Cardiac fibroblast (primary cell): Measurements from ENCODE around the gene PMS2.
"Not testable (repeated sequence)": the region's sequence is repeated elsewhere in the genome, so short reads cannot be mapped to it uniquely, and the experiment has no call there.

Experiments used
- DNase-seq, 2 donors: peaks; one replicate each; pipeline versions ENCODE4 v3.0.0 to v3.0.0-alpha.2; 2010; ENCODE audit warnings: low read depth in 2 of 2
- H3K4me3 ChIP-seq, 2 donors: replicated peaks in 1 of 2; 1 replicate in 1 of 2; 2 replicates in 1 of 2; pipeline ENCODE4 v1.5.1; 2011; ENCODE audit warnings: low read depth in 2 of 2, low read length in 2 of 2, mild to moderate bottlenecking in 2 of 2, moderate library complexity in 1 of 2

Gene PMS2

DNA sequence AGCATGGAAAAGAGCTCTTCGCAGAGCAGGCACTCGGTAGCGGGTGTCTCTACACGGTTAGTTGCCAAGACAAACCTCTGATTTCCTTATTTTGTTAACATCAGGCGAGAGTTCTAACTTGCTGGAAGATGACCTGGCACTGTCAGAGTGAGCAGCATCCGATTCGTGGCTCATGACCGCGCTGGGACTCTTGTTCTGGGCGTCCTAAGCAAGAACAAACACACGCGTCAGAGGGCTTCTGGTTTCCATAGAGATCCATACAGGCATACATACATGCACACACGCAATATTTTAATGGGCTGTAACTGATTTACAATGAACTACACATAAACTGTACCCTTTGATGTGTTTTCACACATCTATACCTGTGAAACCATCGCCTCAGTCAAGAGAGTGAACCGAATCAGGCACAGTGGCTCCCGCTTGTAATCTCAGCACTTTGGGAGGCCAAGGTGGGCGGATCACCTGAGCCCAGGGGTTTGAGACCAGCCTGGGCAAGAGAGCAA is 73.9 kb downstream of the PMS2 start:
- H3K4me3 ChIP-seq: not testable (repeated sequence)

DNA sequence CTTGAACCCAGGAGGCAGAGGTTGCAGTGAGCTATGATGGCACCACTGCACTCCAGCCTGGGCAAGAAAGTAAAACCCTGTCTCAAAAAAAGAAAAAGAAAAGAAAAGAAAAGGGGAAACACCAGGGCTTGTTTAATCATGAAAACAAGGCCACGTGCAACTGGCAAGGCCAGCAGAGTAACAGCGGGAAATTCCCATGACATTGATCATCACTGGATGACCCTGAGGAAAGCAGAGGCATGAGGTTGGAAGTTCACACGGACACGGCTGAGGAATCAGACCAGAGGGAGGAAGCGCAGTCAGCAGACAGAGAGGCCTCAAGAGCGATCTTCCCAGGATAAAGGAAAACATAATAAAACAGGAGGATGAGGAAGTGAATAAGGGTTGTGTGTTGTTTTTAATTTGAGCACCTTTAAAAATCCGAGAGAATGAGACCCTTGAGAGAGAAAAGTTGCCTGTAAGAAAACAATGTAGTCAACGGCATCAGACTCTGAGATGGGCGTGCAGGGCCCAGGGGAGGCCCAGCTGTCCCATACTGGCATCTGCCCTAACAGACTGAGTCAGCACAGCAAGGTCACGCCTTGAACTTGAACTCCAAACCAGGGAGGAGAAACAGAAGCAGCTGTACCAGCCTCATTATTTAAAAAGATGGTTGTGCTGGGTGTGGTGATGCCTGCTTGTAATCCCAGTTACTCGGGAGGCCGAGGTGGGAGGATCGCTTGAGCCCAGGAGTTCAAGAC is 76.8 kb downstream of the PMS2 start:
- peak; percentile 46 to 72 for DNase-seq

More for the DNA sequence above, 73.9 kb downstream of the PMS2 start:
- DNase-seq: not testable (repeated sequence)

DNA sequence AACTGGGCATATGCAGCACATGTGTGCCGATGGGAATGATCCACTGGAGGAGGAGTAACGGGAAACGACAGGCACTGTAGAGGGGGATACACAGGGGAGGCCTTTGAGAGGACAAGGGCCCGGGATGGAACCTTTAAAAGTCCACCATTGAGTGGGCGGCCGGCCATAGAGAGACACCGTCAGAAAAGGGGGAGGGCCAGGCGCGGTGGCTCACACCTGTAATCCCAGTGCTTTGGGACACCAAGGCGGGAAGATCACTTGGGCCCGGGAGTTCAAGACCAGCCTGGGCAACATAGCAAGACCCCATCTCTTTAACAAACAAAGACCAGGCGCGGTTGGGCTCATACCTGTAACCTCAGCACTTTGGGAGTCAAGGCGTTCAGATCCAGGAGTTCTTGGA is 77.6 kb downstream of the PMS2 start:
- H3K4me3 ChIP-seq, DNase-seq: not testable (repeated sequence)

More for the DNA sequence above, 76.8 kb downstream of the PMS2 start:
- H3K4me3 ChIP-seq: not testable (repeated sequence)

DNA sequence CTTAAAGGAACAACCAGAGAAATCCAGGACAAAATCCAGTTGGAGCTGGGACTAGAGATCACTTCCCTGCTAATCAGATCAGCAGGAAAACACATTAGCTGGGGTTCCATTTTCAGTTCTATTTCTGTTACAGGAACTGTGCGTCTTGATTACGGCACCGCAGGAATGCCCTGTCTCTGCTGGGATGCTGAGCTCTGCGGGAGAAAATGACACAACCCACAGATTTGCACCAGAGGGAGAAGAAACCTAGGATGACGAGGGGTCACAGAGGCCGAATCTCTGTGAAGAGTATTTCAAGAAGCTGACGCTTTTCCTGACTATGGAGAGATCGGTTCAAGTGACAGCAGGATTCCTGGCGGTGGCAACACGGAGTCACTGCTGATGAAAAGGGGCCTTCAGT is 78.6 kb downstream of the PMS2 start:
- not testable (repeated sequence) for H3K4me3 ChIP-seq

DNA sequence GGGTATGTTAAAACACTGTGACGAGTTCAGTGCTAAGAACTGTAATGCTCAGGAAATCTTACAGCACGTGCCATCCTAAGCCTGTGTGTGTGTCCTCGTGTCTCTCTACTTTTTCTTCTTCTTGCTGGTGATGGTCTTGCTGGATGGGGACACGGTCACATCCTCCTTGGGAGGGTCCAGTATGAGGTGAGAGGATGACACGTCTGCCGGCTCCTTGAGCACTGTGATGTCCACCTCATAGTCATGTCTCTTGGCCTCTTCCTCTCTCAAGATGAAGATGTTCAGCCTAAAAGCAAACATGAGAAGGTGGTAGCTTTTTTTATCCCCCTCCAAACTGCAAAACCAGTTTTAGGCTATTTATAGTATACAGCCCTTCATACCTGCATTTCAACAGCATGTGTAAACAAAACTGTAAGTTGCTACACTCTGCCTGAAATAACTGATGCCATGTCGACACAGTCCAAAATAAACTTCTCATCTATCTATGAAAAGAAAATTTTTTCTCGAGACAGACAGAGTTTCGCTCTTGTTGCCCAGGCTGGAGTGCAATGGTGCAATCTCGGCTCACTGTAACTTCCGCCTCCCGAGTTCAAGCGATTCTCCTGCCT is 82.5 kb downstream of the PMS2 start:
- not testable (repeated sequence) for H3K4me3 ChIP-seq, DNase-seq

More for the DNA sequence above, 78.6 kb downstream of the PMS2 start:
- DNase-seq: not testable (repeated sequence)

DNA sequence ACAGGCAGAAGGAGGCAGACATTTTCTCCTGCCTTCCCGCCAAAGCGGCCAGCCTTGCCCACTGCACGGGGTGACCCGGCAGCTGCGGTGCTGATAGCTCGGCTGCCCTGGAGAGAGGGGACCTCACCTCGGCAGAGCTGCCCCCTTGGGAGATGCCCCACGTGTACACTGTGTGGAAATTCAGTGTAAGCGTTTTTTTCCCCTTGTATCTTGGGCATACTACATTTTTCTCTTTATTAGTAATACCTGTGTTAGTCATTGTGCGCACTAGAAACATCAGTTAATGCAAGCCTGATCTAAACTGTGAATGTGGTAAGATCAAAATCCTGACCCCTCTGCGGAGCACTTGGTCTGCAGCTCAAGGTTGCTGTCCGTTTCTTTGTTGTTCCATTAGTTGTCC is 84.2 kb downstream of the PMS2 start:
- H3K4me3 ChIP-seq, DNase-seq: not testable (repeated sequence)

DNA sequence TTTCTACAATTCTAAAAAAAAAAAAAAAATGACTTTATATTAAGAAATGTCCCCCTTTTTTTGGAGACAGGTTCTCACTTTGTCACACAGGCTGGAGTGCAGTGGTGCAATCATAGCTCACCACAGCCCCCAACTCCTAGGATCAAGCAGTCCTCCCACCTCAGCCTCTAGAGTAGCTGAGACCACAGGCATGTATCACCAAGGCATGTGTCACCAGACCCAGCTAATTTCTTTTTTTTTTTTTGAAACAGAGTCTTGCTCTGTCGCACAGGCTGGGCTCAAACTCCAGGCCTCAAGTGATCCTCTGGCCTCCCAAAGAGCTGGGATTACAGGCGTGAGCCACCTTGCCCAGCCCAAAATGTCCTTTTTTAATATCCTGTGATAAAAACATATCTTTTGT is 84.7 kb downstream of the PMS2 start:
- DNase-seq, H3K4me3 ChIP-seq: not testable (repeated sequence)
